ENCODE results near the gene IL1R2. TPM values are rescaled to one million over a fixed set of nuclear protein-coding genes. Genes with fewer than 3 reads are reported as not detected.

The IL1R2 gene
- total and polyA plus RNA-seq, 2 of the 8 experiments (the other 6 are each of a cell fraction or from before 2014, with no cell fraction given), result 0.06 TPM; not detected in 1

DNA sequence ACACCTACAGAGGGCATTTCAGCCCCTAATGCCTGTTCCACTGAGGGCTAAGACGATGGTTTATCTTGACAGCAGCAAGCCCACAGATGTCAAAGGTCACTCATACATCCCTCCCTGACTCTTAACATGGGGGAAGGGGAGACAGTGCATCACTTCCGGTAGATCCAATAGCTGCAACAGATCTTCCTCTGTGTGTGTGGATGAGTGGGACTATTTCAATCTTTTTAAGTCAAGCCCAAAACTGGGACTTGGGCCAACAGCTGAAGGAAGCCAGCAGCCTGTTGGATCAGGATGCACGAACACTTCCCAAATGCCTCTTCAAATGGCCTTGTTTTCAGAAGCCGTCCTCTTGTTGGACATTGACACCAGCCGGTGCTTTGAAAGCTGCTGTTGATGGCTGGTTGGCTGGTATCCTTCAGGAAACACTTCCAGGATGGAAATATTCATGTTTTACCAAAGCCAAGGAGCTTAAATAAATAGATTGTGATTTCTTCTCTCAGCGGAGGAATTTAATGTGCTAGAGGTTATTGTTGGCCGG lies 59.2 kb downstream of the IL1R2 start (continued):
- no peak for TF ChIP-seq SIRT6 (IDR thresholded peaks at IDR 0.05; ENCODE audit: low read length)
- TF ChIP-seq BRCA1 (IDR thresholded peaks at IDR 0.05; ENCODE audit: low read depth, low read length), result no peak
- TF ChIP-seq HDAC6 (IDR thresholded peaks at IDR 0.05; ENCODE audit: low read depth, low read length), result no peak
- no peak for TF ChIP-seq SP2 (IDR thresholded peaks at IDR 0.05; ENCODE audit: low read length)
